Myocyte (in vitro differentiated cells): ENCODE measurements around the gene GSK3A. TPM values are rescaled to one million over a fixed set of nuclear protein-coding genes. Genes with fewer than 3 reads are reported as not detected.
A peak's percentile ranks its signal among the peaks of the same experiment; 100 is the strongest.

Experiments
- DNase-seq: peaks from one replicate; pipeline ENCODE4 v3.0.0-alpha.2; 2012; ENCODE audit warnings: low read depth
- polyA plus RNA-seq: library from polyadenylated mRNA; unstranded; fragments of >200 nt; gene quantifications from one replicate; pipeline ENCODE4 v1.2.1, GENCODE V29; 2012; ENCODE audit warnings: missing spikeins
- total RNA-seq: library from RNA; depleted of rRNA; stranded (reverse); fragments of >200 nt; gene quantifications from 2 replicates; pipeline ENCODE4 v1.2.3, GENCODE V29; 2014

GSK3A gene
- 30.5 and 35.0 TPM in 2 replicates for total RNA-seq
- polyA plus RNA-seq, result 54.0 TPM

DNA sequence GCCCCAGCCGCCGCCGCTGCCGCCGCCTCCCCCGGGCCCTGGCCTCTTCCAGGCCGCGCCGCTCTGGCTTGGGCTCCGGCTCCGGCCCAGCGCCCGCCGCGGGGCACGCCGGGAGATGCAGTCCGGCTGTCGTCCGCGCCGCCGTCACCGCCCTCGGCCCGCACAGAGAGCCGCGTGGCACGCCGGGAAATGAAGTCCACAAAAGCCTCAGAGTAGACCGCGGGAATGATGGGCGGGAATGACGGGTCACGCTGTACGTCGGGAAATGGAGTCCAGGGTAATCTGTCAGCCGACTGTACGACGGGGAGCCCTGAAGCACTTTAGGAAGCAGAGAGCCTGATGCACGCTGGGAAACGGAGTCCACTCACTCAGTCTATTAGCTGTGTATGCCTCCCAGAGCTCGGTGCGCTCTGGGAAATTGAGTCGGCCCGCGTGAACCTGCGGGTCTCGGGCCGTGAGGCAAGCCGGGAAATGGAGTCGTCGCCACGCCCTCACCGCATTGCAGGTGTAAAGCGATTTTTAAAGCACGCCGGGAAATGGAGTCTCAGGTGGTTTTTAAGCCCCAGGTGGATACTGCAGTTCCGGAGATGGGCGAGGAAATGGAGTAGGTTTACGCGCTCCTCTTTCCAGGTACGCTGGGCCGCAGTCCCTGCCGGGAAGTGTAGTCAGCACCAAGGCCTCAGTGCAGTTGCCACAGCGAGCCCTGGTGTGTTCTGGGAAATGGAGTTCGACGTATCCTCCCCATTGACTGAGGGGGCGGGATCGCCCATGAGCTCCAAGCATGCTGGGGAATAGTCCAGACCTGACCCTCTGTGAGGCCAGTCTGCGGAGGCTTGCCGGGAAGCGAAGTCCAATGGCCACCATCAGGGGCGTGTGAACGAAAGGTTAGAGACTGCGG is at the start of gene GSK3A:
Gene GSK3A (minus strand): TSS at position 91 of the 898 bp plus-strand sequence. CDS start 137 bp downstream, outside the sequence.
- DNase-seq, result peak; percentile 100

DNA sequence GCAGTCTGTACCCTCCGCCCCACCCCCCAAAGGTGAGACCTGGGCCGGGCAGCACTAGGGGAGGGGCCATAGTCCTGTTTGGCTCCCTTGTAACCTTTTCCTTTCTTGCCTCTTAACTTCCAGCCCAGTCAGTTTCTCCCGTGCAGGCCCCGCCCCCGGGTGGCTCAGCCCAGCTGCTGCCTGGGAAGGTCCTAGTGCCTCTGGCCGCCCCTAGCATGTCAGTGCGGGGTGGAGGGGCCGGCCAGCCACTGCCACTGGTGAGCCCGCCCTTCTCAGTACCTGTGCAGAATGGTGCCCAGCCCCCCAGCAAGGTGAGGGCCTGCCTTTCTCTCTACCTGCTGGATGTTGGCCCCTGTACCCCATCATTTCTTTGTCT is 49.0 kb upstream of the GSK3A start:
- no peak for DNase-seq

DNA sequence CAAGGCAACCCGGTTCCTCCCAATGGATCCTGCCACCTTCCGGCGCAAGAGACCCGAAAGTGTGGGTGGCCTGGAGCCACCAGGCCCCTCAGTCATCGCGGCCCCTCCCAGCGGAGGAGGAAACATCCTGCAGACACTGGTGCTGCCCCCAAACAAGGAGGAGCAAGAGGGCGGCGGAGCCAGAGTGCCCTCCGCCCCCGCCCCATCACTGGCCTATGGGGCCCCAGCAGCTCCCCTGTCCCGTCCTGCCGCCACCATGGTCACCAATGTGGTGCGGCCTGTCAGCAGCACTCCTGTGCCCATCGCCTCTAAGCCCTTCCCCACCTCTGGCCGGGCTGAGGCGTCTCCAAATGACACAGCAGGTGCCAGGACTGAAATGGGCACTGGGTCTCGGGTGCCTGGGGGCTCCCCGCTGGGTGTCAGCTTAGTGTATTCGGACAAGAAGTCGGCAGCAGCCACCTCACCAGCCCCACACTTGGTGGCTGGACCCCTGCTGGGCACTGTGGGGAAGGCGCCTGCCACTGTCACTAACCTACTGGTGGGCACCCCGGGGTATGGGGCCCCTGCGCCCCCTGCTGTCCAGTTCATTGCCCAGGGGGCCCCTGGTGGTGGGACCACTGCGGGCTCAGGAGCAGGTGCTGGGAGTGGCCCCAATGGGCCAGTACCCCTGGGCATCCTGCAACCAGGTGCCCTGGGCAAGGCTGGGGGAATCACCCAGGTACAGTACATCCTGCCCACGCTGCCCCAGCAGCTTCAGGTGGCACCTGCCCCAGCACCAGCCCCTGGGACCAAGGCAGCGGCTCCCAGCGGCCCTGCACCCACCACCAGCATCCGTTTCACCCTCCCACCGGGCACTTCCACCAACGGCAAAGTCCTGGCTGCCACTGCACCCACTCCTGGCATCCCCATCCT is 48.4 kb upstream of the GSK3A start:
- DNase-seq, result peak; percentile 17

DNA sequence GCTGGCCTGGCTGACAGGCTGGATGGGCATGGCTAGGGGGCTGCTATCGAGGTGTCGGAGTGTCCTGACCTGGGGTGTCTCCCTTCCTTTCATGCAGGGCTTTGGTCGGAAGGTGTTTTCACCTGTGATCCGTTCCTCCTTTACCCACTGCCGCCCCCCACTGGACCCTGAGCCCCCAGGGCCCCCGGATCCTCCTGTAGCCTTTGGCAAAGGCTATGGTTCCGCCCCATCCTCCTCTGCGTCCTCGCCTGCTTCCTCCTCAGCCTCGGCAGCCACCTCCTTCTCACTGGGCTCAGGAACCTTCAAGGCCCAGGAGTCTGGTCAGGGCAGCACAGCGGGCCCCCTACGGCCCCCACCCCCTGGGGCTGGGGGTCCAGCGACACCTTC is 47.7 kb upstream of the GSK3A start:
- no peak for DNase-seq

DNA sequence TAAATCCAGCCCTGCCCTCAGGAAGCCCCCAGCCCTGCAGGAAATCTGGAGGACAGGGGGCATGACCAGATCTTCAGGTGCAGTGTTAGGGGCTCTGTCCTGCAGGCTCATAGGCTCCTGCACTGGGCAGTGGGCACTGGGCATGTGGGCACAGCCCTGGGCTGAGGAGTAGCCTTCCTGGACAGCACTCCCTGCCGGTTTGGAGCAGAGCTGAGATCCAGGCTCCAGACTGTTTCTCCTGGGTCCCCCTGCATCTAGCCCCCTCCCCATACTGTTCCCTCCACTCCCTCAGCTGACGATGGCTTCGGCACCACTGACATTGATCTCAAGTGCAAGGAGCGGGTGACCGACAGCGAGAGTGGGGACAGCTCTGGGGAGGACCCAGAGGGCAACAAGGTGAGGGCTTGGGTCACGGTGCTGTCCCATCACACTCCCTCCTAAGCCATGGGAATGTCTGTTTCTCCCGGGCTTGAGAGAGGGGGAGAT is 47.2 kb upstream of the GSK3A start:
- DNase-seq, result no peak

DNA sequence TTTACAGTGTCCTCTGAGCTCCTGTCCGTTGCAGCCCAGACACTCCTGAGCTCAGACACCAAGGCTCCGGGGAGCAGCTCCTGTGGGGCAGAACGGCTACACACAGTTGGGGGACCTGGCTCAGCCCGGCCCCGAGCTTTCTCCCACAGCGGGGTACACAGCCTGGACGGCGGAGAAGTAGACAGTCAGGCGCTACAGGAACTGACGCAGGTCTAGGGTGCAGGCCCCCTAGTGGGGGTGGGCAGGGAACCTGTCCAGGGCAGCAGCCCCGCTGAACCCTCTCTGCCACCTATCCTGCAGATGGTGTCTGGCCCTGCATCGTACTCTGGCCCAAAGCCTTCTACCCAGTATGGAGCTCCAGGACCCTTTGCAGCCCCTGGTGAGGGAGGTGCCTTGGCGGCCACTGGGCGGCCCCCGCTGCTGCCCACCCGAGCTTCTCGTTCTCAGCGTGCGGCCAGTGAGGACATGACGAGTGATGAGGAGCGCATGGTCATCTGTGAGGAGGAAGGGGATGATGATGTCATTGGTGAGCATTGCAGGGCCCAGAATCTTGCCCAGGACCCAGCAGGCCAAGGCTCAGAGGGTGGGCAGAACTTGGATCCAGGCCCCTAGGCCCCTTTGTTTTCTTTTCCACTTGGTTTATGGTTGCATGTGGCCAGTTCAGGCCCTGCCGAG is 46.6 kb upstream of the GSK3A start:
- DNase-seq, result no peak

DNA sequence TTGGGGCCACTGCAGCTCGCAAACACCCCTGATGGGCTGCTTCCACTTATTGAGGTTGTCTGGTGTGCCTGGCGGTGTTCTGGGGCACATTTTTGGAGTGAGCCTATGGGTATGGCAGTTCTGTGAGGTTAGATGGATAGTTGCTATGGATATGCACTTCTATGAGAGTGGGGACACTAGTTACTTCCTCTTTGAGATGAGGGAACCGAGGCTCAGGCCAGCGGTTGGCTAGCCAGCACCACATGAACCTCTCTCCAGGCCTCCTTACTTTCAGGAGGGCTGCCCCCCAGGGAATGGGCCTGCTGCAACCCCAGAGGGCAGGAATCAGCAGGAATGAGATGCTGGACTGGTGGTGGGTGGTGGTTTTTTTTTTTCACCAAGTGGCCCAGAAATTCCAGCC is 46.0 kb upstream of the GSK3A start:
- no peak for DNase-seq

DNA sequence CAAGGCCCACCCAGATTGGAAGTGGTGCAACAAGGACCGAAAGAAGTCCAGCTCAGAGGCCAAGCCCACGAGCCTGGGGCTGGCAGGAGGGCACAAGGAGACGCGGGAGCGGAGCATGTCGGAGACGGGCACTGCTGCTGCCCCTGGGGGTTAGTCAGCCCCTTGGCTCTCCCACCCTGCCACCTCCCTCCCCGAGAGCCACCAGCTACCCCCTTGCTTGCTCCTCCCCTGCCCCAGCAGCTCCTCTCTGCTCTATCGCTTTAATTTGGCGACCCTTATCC is 45.4 kb upstream of the GSK3A start:
- no peak for DNase-seq

DNA sequence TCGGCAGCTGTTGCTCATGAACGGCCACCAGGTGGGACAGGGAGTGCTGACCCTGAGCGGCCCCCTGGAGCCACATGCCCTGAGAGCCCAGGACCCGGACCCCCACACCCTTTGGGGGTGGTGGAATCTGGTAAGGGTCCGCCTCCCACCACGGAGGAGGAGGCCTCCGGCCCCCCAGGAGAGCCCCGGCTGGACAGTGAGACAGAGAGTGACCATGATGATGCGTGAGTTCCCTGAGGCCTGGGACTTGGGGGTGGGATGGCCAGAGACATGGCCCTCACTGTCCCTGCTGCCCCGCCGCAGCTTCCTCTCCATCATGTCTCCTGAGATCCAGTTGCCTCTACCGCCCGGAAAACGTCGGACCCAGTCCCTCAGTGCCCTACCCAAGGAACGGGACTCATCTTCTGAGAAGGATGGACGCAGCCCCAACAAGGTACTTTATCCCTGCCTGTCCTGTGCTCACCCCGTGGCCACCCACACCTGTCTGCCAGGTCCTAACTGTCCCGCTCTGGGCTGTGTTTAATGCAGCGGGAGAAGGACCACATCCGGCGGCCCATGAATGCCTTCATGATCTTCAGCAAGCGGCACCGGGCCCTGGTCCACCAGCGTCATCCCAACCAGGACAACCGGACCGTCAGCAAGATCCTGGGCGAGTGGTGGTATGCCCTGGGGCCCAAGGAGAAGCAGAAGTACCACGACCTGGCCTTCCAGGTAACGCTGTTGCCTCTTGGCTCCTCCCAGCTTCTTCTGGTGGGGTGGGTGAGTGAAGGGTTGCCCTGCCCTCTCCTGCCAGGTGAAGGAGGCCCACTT is 44.8 kb upstream of the GSK3A start:
- no peak for DNase-seq

DNA sequence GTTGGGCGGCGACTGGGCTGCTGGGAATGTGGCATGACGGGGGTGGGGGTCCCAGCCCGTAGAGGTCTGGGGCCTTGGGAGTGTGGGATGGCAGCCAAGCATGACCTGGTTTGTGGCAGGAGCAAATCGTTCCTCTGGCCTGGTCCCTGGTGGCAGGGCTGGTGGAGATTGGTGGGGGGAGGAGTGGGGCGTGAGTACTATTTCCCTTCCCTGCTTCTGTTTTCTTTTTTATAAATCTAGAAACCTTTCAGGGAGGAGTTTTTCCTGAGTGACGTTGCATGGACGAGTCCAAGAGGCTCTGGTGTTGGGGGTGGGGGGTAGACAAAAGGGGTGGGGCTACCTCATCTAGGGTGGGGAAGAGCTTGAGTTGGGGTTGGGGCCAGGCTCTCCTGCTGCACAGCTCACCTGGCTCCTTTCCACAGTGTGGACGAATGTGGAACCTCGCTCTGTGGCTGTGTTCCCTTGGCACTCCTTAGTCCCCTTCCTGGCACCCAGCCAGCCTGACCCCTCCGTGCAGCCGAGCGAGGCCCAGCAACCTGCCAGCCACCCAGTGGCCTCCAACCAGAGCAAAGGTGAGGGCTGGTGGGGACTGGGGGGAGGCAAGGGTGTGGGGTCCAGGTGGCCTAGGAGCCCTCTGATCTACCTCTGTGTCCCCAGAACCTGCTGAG is 44.1 kb upstream of the GSK3A start:
- DNase-seq, result no peak

DNA sequence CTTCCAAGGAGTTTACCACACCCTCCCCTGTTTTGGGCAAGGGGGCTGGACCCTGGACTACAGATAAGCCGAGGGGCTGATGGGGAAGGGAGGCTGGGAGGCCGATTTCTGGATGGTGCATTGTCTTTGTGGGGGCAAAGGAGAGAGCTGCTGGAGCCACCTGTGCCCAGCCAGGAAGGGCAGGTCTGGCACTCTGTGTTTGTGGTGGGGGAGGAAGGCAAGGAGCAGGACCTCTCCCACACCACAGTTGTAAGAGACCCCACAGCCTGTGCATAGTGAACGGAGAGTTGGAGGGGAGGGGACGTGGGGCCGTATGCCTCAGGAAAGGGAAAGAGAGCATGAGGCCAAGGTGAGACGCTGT is 43.6 kb upstream of the GSK3A start:
- DNase-seq, result no peak

DNA sequence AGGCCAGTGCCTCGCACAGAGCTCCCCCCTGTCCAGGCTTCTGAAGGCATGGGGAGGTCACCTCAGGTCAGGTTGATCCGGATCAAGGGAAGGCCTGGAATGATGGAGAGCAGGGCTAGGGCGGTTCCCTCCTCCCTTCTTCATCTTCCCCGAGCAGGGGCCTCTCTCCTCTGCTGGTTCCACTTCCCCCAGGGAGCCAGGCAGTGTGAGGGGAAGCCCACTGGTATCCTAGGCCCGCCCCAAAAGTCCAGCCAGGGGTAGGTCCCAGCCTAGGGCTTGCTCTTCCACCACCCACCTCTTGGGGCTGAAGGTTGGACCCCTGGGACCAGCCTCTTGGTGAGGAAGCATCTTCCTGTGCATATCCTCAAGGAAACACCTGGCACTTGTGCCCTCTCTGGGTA is 43.1 kb upstream of the GSK3A start:
- DNase-seq, result no peak

DNA sequence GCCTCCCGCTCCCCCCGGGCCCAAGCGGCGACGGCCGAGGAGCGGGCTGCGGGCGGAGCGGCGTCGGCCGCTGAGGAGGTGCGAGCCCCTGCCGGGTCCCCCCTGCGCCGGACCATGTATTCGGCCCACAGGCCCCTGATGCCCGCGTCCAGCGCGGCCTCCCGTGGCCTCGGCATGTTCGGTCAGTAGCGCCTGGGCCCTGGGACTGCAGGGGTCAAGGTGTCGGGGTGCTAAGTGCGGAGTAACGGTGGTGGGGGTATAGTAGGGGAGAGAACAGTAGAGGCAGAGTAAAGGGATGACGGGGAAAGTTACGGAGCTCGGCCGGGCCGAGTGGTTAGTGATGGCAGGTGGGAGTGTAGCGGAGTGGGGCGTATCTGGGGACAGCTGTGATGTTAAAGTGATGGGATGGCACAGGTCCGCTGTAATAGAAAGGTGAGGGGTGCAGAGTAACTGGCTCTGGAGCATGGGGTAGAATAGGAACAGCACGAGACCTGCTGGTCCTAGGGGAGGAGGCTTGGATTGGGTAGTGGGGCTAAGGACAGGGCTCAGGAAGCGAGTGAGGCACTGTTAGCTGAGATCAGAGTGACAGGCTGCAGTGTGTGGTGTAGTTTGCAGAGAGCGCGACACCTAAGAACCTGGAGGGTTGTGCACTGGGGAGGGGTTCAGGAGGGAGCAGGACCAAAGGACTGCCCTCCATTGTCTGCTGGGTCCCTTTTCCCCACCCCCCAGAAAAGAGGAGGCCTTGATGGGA is 42.4 kb upstream of the GSK3A start:
- peak; percentile 17 for DNase-seq

DNA sequence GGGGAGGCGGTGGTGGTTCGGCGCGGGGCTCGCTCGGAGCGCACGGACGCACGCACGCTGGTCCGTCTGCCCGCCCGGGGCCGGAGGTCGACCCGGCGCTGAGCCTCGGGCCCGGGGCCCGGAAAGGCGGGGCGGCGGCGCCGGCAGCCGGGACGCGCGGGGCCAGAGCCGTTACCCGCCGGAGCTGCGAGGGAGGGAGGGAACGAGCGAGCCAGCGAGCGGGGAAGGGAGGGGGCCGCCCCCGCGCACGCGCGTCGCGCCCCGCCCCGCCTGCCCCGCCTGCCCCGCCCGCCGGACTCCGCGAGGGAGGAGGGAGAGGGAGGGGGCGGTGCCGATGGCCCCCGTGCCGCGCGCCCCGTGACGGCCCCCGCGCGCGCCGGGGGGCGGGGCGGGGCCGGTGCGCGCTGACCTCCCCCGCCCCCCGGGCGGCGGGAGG is 41.7 kb upstream of the GSK3A start:
- DNase-seq, result peak; percentile 77

DNA sequence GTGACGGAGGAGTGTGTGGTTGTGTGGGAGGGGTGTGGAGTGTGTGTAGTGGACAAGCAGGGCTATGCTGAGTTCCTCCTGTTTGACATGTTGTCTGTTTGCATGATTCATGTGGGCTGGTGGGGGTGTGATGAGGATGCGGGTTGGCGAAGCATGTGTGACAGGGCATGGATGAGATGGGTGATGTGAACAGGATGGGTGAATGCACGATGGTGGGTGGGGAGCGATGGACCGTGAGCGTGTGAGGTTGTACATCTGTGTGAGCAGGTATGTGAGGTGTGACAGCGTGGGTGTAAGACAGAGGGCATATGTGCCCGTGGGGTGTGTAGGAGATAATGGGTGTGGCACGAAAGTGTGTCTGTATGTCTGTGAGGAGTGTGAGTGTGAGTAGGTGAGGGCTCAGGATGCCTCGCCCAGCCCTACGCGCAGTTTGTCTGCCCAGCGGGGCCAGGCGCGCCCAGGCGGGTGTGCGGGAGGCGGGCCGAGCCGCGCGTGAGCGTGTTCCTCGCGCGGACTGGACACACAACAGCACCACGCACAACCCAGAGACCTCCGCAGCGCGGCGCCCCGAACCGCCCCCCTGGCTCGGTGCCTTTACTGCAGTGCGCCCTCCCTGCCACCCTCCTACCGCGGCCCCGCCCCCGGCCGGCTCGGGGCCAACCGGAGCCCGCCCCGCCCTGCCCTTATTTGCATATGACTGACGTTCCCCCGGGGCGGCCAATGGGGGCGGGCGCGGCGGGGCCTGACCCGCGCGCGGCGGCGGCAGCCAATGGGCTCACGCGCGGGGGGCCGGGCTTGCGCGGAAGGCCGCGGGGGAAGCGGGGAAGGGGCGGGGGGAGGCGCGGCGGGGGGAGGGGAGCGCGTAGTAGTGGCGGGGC is 41.0 kb upstream of the GSK3A start:
- DNase-seq, result peak; percentile 94

DNA sequence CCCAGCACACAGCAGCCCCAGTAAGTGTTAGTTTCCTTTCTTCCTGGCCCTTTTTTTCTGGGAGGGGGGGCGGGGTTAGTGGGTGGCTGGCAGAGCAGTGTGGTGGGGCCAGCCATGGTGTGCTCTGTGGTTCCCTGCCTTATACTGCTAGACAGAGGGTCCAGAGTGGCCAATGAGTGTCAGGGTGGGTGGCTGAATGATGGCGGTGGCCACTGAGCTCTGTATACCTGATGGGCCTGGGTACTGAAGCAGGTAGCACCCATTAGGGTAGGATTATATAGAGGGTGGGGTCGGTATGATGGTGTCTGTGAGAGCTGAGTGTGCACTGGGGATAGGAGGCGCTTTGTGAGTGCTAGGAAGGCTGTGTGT is 40.4 kb upstream of the GSK3A start:
- no peak for DNase-seq

DNA sequence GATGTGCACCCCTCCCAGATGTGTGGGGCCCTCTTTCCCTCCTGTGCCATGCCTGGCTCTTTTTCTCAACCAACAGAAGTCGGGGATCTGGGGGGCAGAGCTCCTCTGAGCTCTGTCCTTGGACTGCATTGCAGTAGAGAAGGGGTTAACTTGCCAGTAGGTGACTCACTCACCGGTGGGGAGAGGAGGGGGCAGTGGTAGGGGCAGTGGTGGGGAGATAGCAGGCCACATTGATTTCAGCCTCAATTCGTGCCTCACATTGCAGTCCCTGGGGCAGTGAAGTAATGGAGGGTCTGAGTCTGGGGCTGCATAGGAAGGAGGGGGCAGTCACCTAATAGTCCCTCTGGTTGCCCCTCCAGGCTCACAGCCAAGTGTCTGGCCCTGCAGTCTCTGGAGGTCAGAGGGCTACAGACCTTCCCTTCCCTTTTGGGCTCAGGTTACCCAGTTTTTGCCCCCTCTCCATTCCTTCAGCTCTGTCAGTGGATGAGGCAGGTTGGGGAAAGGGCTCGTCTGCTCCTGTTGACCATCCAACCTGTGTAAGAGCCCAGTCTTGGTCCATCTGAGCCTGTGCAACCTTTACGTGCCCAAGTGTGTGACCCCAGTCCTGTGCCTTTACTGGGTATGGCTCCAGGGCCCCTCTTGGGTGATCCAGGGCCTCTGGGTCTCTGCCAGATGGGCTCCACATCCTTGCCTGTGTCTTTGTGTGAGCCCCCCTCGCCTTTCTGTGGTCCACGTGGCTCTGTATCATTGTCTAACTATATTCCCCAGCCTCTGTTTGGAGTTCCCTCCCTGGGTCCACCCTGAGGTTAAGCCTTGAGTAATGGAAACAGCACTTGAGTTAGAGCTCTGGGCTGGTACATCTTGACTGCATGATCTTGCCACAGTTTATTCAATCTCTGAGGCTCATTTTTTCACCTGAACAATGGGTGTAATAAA is 39.7 kb upstream of the GSK3A start:
- peak; percentile 28 for DNase-seq
